GM21737 (cell line): Measurements from ENCODE around the gene KCMF1.
A peak's percentile ranks its signal among the peaks of the same experiment; 100 is the strongest.
"Not testable (repeated sequence)": the region's sequence is repeated elsewhere in the genome, so short reads cannot be mapped to it uniquely, and the experiment has no call there.

Experiments used
- ATAC-seq: cut with Tn5 transposase; IDR thresholded peaks from one replicate; pipeline ENCODE4 v1.9.1; 2021; ENCODE audit warnings: mild to moderate bottlenecking, moderate library complexity; ENCODE audit not compliant: unreplicated experiment

Gene KCMF1

GRCh38 chr2:84970868-84971509 lies at the start of gene KCMF1:
KCMF1 (plus strand) TSS chr2:84971161; CDS start chr2:84971452, 291 bp downstream.
- peak; percentile 50 for ATAC-seq

- no peak for ATAC-seq
Observed at GRCh38 chr2:84923009-84923408, 48.0 kb upstream of the KCMF1 start.

DNA sequence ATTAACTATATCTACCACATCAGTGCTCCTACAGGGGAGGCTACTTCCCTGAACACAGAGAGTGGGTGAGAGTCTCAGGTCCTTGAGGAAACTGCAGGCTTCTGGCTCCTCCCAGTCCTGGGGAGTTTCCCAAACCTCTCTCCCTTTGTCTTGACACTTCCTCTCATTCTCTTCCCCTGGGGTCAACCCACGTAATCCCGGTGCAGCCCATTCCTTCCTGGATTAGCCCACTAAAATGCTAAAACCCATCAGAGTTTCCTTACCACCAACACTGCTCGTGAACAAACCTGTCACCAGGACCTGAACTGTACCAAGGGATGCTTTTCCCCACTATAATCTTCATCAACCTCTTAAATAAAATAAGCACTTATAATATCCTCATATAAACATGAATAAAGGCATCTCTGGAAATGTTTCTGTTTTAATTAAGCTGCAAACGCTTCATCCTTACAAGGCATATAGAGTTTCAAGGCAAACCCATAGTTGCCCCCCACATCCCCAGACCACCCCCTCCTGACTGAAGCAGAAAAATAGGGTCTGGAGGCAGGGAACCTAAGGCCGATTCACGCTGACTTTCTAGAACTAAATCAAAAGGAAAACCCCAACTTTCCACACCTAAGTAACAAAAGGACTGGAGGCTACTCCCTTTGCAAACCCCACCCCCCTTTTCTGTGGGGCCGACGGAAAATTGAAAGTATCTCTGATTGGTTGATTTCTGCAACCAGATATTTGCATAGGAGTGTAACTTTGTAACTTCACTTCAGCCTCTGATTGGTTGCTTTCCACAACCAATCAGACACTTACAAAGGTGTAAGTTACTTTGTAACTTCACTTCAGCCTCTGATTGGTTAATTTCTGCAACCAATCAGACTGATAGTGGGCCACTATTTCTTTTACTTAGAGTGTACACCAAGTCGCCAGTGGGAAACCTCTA lies 46.5 kb upstream of the KCMF1 start:
- peak; percentile 20 for ATAC-seq

- no peak for ATAC-seq
Observed at GRCh38 chr2:84925336-84925723, 45.6 kb upstream of the KCMF1 start.

GRCh38 chr2:84925724-84926376 lies 45.1 kb upstream of the KCMF1 start:
- ATAC-seq: peak; percentile 71

- ATAC-seq: no peak
Observed at GRCh38 chr2:84927275-84927627, 43.7 kb upstream of the KCMF1 start.

- ATAC-seq: peak; percentile 48
Observed at GRCh38 chr2:84931384-84931821, 39.6 kb upstream of the KCMF1 start.

DNA sequence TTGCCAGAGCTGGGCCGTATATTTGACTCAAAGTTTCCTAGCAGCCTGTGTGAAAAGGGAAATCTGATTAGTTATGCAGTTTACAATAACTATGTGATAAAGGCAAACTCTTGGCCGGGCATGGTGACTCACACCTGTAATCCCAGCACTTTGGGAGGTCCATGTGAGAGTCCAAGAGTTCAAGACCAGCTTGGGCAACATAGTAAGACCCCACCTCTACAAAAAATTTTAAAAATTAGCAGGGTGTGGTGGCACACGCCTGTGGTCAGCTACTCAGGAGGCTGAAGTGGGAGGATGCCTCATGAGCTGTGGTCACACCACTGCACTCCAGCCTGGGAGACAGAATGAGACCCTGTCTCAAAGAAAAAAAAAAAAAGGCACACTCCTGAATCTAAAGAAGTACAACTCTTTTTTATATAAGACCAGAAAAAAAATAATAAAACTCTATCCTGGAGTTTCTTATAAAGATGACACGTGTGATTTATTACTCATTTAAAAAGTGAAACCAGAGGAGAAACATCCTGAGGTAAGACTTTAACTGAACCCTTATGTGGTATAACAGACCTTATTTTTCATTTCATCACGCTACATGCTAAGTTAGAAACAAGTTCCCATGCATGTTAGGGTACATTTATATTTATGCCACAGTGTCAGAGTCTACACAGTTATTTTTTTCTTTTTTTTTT lies 32.6 kb upstream of the KCMF1 start:
- ATAC-seq: peak; percentile 31

DNA sequence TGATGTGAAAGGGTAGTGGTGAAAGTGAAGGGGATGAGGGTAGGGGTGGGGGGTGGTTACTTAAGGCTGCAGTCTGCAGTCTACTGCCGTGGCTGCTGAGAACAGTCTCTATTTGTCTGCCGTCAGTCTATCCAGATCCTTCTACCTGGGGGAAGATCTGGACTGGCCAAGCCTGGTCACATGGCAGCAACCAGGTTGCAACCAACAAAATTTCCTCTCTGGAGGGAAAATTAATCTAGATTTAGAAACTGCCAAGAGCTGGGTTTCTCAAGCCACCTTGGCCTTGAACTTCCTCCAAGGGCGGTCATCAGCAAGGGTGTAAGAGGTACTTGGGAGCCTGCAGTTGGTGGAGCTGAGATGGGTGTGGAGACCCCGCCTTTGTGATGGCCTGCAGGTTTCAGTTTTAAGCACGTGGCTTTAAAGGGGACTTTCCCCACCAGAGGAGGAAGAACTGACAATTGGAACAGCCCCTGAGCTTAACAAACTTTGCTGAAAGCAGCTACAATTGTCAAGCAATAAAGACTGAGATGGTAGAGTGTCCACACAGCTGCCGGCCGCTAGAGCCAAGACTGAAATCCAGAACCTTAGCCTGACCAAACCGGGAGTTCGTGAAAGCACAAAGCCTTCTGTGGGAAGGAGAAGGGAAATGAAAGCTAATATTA lies 31.4 kb upstream of the KCMF1 start:
- peak; percentile 83 for ATAC-seq

- peak; percentile 1 for ATAC-seq
Observed at GRCh38 chr2:84940088-84940470, 30.9 kb upstream of the KCMF1 start.

DNA sequence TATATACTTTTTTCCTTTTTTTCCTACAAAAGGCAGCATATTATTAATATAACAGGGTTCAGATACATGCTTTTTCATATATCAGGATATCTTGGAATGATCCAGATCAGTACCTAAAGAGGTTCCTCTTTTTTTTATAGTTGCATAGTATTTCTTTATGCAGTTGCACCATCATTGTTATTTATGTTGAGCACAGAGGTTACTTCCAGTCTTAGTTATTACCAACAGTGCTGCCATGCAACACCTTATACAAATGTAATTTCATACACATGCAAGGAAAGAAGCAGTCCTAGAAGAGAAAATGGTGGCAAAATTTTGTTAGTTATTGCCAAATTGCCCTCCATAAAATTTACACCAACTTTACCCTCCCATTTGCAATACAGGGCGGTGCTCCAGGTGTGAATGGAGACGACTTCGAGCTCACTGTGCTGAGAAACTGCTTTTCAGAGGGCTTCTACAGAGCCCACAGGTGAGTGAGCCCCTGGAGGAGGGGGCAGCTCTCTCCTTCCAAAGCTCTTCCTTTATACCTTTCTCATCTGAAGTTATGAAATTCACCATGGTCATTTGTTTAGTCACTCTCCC lies 30.0 kb upstream of the KCMF1 start:
- no peak for ATAC-seq

DNA sequence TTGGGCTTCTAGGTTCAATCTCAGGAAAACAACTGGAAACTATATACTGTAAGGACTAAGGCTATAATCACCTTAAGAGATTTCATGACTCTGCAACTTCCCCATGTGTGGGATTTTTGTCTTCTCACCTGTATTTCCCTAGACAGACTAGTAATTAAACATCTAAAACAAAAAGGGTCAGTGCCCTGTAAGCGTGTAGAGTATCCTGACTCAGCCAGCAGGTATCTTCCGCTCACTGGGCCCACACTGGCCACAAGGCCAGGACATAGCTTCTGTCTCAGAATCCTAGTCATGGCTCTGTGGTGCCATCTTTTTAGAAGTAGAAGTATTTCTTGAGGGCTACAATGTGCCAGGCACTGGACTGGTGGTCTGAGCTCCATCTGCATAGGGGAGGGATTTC lies 28.8 kb upstream of the KCMF1 start:
- no peak for ATAC-seq

- ATAC-seq: peak; percentile 28
Observed at GRCh38 chr2:84942964-84943421, 28.0 kb upstream of the KCMF1 start.

GRCh38 chr2:84944295-84944909 lies 26.6 kb upstream of the KCMF1 start:
- ATAC-seq: no peak

- not testable (repeated sequence) for ATAC-seq
Observed at GRCh38 chr2:84945838-84946203, 25.1 kb upstream of the KCMF1 start.

GRCh38 chr2:84946204-84947009 lies 24.6 kb upstream of the KCMF1 start:
- peak; percentile 70 for ATAC-seq

GRCh38 chr2:84947010-84947593 lies 23.9 kb upstream of the KCMF1 start:
- no peak for ATAC-seq

- no peak for ATAC-seq
Observed at GRCh38 chr2:84953535-84953934, 17.4 kb upstream of the KCMF1 start.

DNA sequence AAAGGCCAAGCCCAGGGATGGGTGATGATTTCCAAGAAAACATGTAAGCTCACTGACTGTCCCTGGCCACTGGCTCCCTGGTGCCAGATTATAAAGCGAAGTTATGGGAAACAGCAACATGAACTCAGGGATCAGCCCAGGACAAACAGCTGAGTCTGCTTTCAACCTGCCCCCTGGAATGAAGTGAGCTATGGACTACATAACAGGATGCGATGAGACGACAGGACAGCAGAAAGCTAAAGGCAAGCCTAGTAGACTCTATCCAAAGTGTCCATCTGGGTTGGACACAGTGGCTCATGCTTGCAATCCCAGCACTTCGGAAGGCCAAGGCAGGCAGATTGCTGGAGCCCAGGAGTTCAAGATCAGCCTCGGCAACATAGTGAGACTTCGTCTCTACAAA lies 16.6 kb upstream of the KCMF1 start:
- ATAC-seq: no peak
